H1 (cell line): ENCODE measurements around the gene IL9. TPM values are rescaled to one million over a fixed set of nuclear protein-coding genes. Genes with fewer than 3 reads are reported as not detected.

ENCODE experiments used
- CTCF ChIA-PET: fragments of 300-600 bp; sonication (Branson Sonifier 250); formaldehyde crosslinking; loops from one replicate; lab custom pipeline; 2021; ENCODE audit not compliant: partially characterized antibody; lab: Charles Lee
- POLR2A ChIA-PET: fragments of 300-600 bp; sonication (Branson Sonifier 250); formaldehyde crosslinking; loops from one replicate; lab custom pipeline; 2021; ENCODE audit warnings: inconsistent platforms; ENCODE audit not compliant: partially characterized antibody; lab: Charles Lee
- DNase-seq, 2 experiments: peaks; one replicate each; pipeline versions ENCODE4 v3.0.0 to v3.0.0-alpha.2; 2010 to 2022; ENCODE audit warnings: low spot score in 2 of 2, low read depth in 1 of 2, mixed read lengths in 1 of 2
- FAIRE-seq: peaks from 2 replicates; lab custom pipeline; 2011; peaks lifted over from hg19 to GRCh38; lab: Jason Lieb, UNC
- H2AFZ ChIP-seq: 2 replicates; pipeline ENCODE4 v1.8.1; 2012; ENCODE audit warnings: low read length, inconsistent platforms
- H2AK5ac ChIP-seq: 2 replicates; pipeline ENCODE4 v1.6.1; 2013; ENCODE audit warnings: low read depth, low read length
- H2BK120ac ChIP-seq: replicated peaks from 2 replicates; pipeline ENCODE3; 2013; ENCODE audit warnings: low read depth, low read length, inconsistent platforms
- H2BK12ac ChIP-seq: 2 replicates; pipeline ENCODE4 v1.6.1; 2013; ENCODE audit warnings: low read depth, low read length
- H2BK15ac ChIP-seq: 2 replicates; pipeline ENCODE4 v1.6.1; 2013; ENCODE audit warnings: low read length
- H2BK20ac ChIP-seq: 2 replicates; pipeline ENCODE4 v1.6.1; 2013; ENCODE audit warnings: low read length
- H2BK5ac ChIP-seq: 2 replicates; pipeline ENCODE4 v1.6.1; 2013; ENCODE audit warnings: low read depth, low read length
- H3K14ac ChIP-seq: 2 replicates; pipeline ENCODE4 v1.6.1; 2013; ENCODE audit warnings: inconsistent platforms; ENCODE audit not compliant: insufficient read length
- H3K18ac ChIP-seq: 2 replicates; pipeline ENCODE4 v1.6.1; 2013; ENCODE audit warnings: low read length; ENCODE audit errors: extremely low read depth
- H3K23ac ChIP-seq: 2 replicates; pipeline ENCODE4 v1.6.1; 2013; ENCODE audit warnings: inconsistent platforms; ENCODE audit not compliant: insufficient read length
- H3K23me2 ChIP-seq: 2 replicates; pipeline ENCODE4 v1.6.1; 2013; ENCODE audit warnings: low read depth, low read length
- H3K27ac ChIP-seq: 2 replicates; pipeline ENCODE4 v1.6.1; 2011; ENCODE audit warnings: low read depth, low read length, inconsistent platforms
- H3K27me3 ChIP-seq, 4 experiments: replicated peaks in 1 of 4; 1 replicate in 1 of 4; 2 replicates in 3 of 4; pipeline versions ENCODE4 v1.6.1 to v1.8.1; 2011 to 2013; ENCODE audit warnings: low read length in 3 of 4, mild to moderate bottlenecking in 3 of 4, inconsistent platforms in 2 of 4, mixed read lengths in 2 of 4, moderate library complexity in 1 of 4; ENCODE audit not compliant: control insufficient read depth in 3 of 4, insufficient read depth in 3 of 4; ENCODE audit errors: extremely low read depth in 1 of 4
- H3K36me3 ChIP-seq, 4 experiments: 2 replicates each; pipeline versions ENCODE4 v1.6.1 to v1.8.1; 2011 to 2013; ENCODE audit warnings: mild to moderate bottlenecking in 4 of 4, low read length in 3 of 4, moderate library complexity in 2 of 4, control low read depth in 1 of 4, inconsistent platforms in 1 of 4; ENCODE audit not compliant: insufficient read depth in 4 of 4, control insufficient read depth in 2 of 4
- H3K4ac ChIP-seq: replicated peaks from 2 replicates; pipeline ENCODE3; 2013; ENCODE audit warnings: low read length, low read depth, mixed read lengths, inconsistent platforms; ENCODE audit not compliant: insufficient read length
- H3K4me1 ChIP-seq, 4 experiments: replicated peaks in 1 of 4; 1 replicate in 1 of 4; 2 replicates in 3 of 4; pipeline versions ENCODE4 v1.6.1 to v1.8.1; 2011 to 2013; ENCODE audit warnings: low read length in 3 of 4, inconsistent platforms in 2 of 4, mixed read lengths in 1 of 4; ENCODE audit not compliant: insufficient read depth in 4 of 4, control insufficient read depth in 3 of 4
- H3K4me2 ChIP-seq, 2 experiments: 2 replicates each; pipeline versions ENCODE4 v1.6.1 to v1.8.1; 2011 to 2013; ENCODE audit warnings: low read depth in 2 of 2, low read length in 2 of 2, control low read depth in 1 of 2, inconsistent platforms in 1 of 2, mild to moderate bottlenecking in 1 of 2; ENCODE audit not compliant: insufficient read depth in 1 of 2
- H3K4me3 ChIP-seq, 4 experiments: fragments of 200-600, 300-600 bp in 1 of 4; sonication (generic), shearing (Covaris generic), sonication (Bioruptor Twin) in 1 of 4; 2 replicates each; pipeline versions ENCODE4 v1.5.1 to v1.8.1; 2011 to 2016; ENCODE audit warnings: low read length in 4 of 4, low read depth in 3 of 4, control low read depth in 2 of 4, inconsistent platforms in 2 of 4, mild to moderate bottlenecking in 2 of 4, mixed read lengths in 1 of 4, moderate library complexity in 1 of 4; ENCODE audit not compliant: insufficient read depth in 2 of 4; ENCODE audit errors: extremely low read depth in 1 of 4
- H3K56ac ChIP-seq: replicated peaks from 2 replicates; pipeline ENCODE3; 2013; ENCODE audit warnings: low read depth, mild to moderate bottlenecking, mixed read lengths, low read length, inconsistent platforms; ENCODE audit not compliant: insufficient read length
- H3K79me1 ChIP-seq: 2 replicates; pipeline ENCODE4 v1.6.1; 2013; ENCODE audit warnings: low read depth, low read length, control low read depth
- H3K79me2 ChIP-seq, 2 experiments: 2 replicates each; pipeline versions ENCODE4 v1.6.1 to v1.8.1; 2012 to 2013; ENCODE audit warnings: low read length in 2 of 2, mild to moderate bottlenecking in 2 of 2, inconsistent platforms in 1 of 2; ENCODE audit not compliant: insufficient read depth in 2 of 2, control insufficient read depth in 1 of 2
- H3K9ac ChIP-seq, 4 experiments: replicated peaks in 1 of 4; 1 replicate in 1 of 4; 2 replicates in 3 of 4; pipeline versions ENCODE4 v1.6.1 to v1.8.1; 2011 to 2013; ENCODE audit warnings: low read depth in 3 of 4, low read length in 3 of 4, control low read depth in 2 of 4, mild to moderate bottlenecking in 2 of 4, moderate library complexity in 2 of 4, inconsistent platforms in 1 of 4; ENCODE audit errors: extremely low read depth in 1 of 4
- H3K9me3 ChIP-seq, 2 experiments: 2 replicates each; pipeline versions ENCODE4 v1.6.1 to v1.8.1; 2012 to 2013; ENCODE audit warnings: mild to moderate bottlenecking in 2 of 2, moderate library complexity in 2 of 2, control low read depth in 1 of 2, inconsistent platforms in 1 of 2, low read depth in 1 of 2, low read length in 1 of 2, mixed read lengths in 1 of 2; ENCODE audit not compliant: insufficient read depth in 2 of 2
- H4K20me1 ChIP-seq, 2 experiments: replicated peaks in 1 of 2; 2 replicates each; pipeline versions ENCODE3 to v1.8.1; 2011 to 2013; ENCODE audit warnings: inconsistent platforms in 2 of 2, low read length in 2 of 2, mild to moderate bottlenecking in 1 of 2; ENCODE audit not compliant: insufficient read depth in 2 of 2, control insufficient read depth in 1 of 2
- H4K5ac ChIP-seq: 2 replicates; pipeline ENCODE4 v1.6.1; 2013; ENCODE audit warnings: low read length, low read depth, mixed read lengths, inconsistent platforms; ENCODE audit not compliant: insufficient read length
- H4K8ac ChIP-seq: 2 replicates; pipeline ENCODE4 v1.8.0; 2013; ENCODE audit warnings: mild to moderate bottlenecking, moderate library complexity, low read length, inconsistent platforms; ENCODE audit not compliant: insufficient read depth; ENCODE audit errors: extremely low read depth
- H4K91ac ChIP-seq: replicated peaks from 2 replicates; pipeline ENCODE3; 2013; ENCODE audit warnings: low read length, mixed read lengths, inconsistent platforms; ENCODE audit not compliant: insufficient read length
- KDM1A ChIP-seq: fragments of 200-600, 300-600 bp; sonication (generic); IDR thresholded peaks from 2 replicates; pipeline ENCODE4 v1.7.1; 2016; ENCODE audit warnings: mild to moderate bottlenecking, low read length, borderline replicate concordance
- RAD21 ChIP-seq, 2 experiments: IDR thresholded peaks in 1 of 2; conservative IDR thresholded peaks in 1 of 2; 2 replicates each; pipeline ENCODE4 v1.6.1; 2011; ENCODE audit warnings: low read depth in 2 of 2, low read length in 2 of 2, improper control_type of control experiment in 1 of 2, inconsistent platforms in 1 of 2, mild to moderate bottlenecking in 1 of 2, moderate library complexity in 1 of 2
- SIRT6 ChIP-seq: IDR thresholded peaks from one replicate; pipeline ENCODE4 v1.7.1; 2012; ENCODE audit warnings: low read length, inconsistent platforms
- TAF1 ChIP-seq: IDR thresholded peaks from 2 replicates; pipeline ENCODE4 v1.6.1; 2011; ENCODE audit warnings: mild to moderate bottlenecking, low read depth, low read length
- TCF12 ChIP-seq: IDR thresholded peaks from 2 replicates; pipeline ENCODE4 v1.6.1; 2011; ENCODE audit warnings: low read depth, mild to moderate bottlenecking, low read length
- WGBS, 2 experiments: shearing (Covaris generic) in 1 of 2; methylation state at CpG; one replicate each; pipeline versions ENCODE4 v1.1.6 to v1.1.7; 2013 to 2015; ENCODE audit warnings: low lambda C conversion rate in 2 of 2, mixed read lengths in 2 of 2, inconsistent platforms in 1 of 2, low coverage in 1 of 2, missing lambda C conversion rate in 1 of 2; ENCODE audit not compliant: insufficient replicate concordance in 2 of 2, insufficient coverage in 1 of 2, insufficient read length in 1 of 2; ENCODE audit errors: extremely low coverage in 1 of 2, missing lambda C conversion rate in 1 of 2; 5-methylcytosine and 5-hydroxymethylcytosine counted together
- polyA plus RNA-seq, 7 experiments: library from polyadenylated mRNA; depleted of rRNA in 3 of 7; stranded (reverse) in 5 of 7; unstranded in 2 of 7; fragments of >200 nt in 5 of 7; fragments of 200-250 nt in 2 of 7; gene quantifications; 1 replicate in 5 of 7; 2 replicates in 1 of 7; 4 replicates in 1 of 7; pipeline versions ENCODE4 v1.2.1 to v1.2.3, GENCODE V29; 2011 to 2013; ENCODE audit warnings: missing spikeins in 2 of 7, mixed read lengths in 2 of 7
- total RNA-seq: library from RNA; stranded (reverse); fragmentation: NEBNext Ultra II Directional; extraction: Animal tissue kit (Norgen Biotek cat#: 25700); gene quantifications from 2 replicates; pipeline ENCODE4 v1.2.1, GENCODE V29; 2021
- TF ChIP-seq, protein P1 (sequence below), 3 experiments: IDR thresholded peaks; 1 replicate in 2 of 3; 2 replicates in 1 of 3; pipeline versions ENCODE4 v1.5.1 to v1.6.1; 2011; ENCODE audit warnings: low read length in 3 of 3, mild to moderate bottlenecking in 3 of 3, inconsistent platforms in 2 of 3, low read depth in 1 of 3, moderate library complexity in 1 of 3; ENCODE audit not compliant: insufficient read depth in 1 of 3; ENCODE audit errors: control extremely low read depth in 1 of 3

Gene IL9
- total and polyA plus RNA-seq, 2 of the 8 experiments (the other 6 are each of a cell fraction or from before 2014, with no cell fraction given): not detected

DNA sequence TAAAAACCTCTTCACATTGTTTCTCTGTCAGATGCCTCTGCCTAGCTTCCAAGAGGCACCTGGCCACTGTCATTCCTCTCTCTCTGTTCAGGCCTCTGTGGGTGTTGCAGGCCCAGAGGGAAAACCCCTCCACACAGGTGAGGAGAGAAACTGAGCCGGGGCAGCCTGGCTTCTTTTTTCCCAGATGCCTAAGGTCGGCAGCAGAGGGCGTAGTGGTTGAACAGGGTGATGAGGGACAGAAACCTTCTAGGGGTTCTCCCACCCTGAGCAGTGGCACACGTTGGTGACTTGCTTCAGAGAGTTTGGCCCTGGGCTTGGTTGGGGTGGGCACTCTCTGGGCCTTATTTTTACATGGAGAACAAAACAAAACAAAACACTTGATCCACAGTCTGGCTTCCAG, 12.2 kb downstream of the IL9 start:
- H3K14ac ChIP-seq: no peak overlapping the region
- no peak overlapping the region for H2BK120ac ChIP-seq
- TF ChIP-seq SIRT6 (no peak), TAF1 (no peak), TCF12 (no peak), RAD21 (IDR thresholded peaks at IDR 0.05 in 1 of 2, conservative IDR thresholded peaks at IDR 0.05 in 1 of 2; ENCODE audit: low read depth in 2 of 2, low read length in 2 of 2) (peak; percentile 12 to 44; a peak in 3 of 4 replicates), KDM1A (no peak)
- TF ChIP-seq, protein P1, sequence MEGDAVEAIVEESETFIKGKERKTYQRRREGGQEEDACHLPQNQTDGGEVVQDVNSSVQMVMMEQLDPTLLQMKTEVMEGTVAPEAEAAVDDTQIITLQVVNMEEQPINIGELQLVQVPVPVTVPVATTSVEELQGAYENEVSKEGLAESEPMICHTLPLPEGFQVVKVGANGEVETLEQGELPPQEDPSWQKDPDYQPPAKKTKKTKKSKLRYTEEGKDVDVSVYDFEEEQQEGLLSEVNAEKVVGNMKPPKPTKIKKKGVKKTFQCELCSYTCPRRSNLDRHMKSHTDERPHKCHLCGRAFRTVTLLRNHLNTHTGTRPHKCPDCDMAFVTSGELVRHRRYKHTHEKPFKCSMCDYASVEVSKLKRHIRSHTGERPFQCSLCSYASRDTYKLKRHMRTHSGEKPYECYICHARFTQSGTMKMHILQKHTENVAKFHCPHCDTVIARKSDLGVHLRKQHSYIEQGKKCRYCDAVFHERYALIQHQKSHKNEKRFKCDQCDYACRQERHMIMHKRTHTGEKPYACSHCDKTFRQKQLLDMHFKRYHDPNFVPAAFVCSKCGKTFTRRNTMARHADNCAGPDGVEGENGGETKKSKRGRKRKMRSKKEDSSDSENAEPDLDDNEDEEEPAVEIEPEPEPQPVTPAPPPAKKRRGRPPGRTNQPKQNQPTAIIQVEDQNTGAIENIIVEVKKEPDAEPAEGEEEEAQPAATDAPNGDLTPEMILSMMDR (IDR thresholded peaks at IDR 0.05; ENCODE audit: control extremely low read depth in 1 of 3, insufficient read depth in 1 of 3, low read depth in 1 of 3, low read length in 3 of 3): peak; percentile 50 to 62 (median 59)
- TF ChIP-seq, all 59 proteins: peak for 2
- Histone ChIP-seq H2BK12ac (no peak overlapping the region), H2BK5ac (no peak overlapping the region), H3K79me2 (no peaks in the 10 kb centered on the region), H3K56ac (no peak overlapping the region), H3K27ac (no peak overlapping the region), H3K79me1 (no peaks in the 10 kb centered on the region), H3K4me1 (peaks cover 5 to 10% (median 6%) of the 10 kb centered on the region in 4 experiments), H3K23me2 (peaks cover 2% of the 10 kb centered on the region), H3K4ac (no peak overlapping the region), H3K27me3 (peaks cover 0 to 6% (median 4%) of the 10 kb centered on the region in 4 experiments; a peak in 2 of 7 replicates), H4K91ac (no peak overlapping the region), H2BK15ac (no peak overlapping the region), H4K5ac (no peak overlapping the region), H2BK20ac (no peak overlapping the region), H3K9ac (no peak overlapping the region), H3K4me2 (no peak overlapping the region), H3K9me3 (no peaks in the 10 kb centered on the region), H4K20me1 (no peaks in the 10 kb centered on the region), H2AK5ac (no peak overlapping the region), H3K4me3 (no peak overlapping the region), H3K36me3 (no peaks in the 10 kb centered on the region), H3K18ac (no peak overlapping the region), H2AFZ (no peak overlapping the region), H4K8ac (no peak overlapping the region), H3K23ac (no peak overlapping the region)
- CTCF ChIA-PET: interaction anchor here (0.9 to 5.3 kb wide), 14 partner anchors 8 to 419 kb away, joined by 3 to 37 read pairs (median 4); no protein-coding TSS in a partner anchor
- no peak for FAIRE-seq
- WGBS, 2 experiments: 50% methylated on average over 4 of the region's 4 CpGs; no CpG with 5 or more reads in 1 of the 2 experiments
- peak in 1 of 2 experiments; percentile 73 for DNase-seq
- POLR2A ChIA-PET: no interaction called here
